WTC11 (cell line): Measurements from ENCODE around the gene ABITRAM.
"Not testable (repeated sequence)": the region's sequence is repeated elsewhere in the genome, so short reads cannot be mapped to it uniquely, and the experiment has no call there.

Experiments used
- CTCF ChIP-seq: fragments of 200-600 bp; IDR thresholded peaks from 2 replicates; pipeline ENCODE4 v1.8.0; 2022; ENCODE audit warnings: antibody characterized with exemption
- IRF2 ChIP-seq: sonication (generic); formaldehyde crosslinking; IDR thresholded peaks from 2 replicates; pipeline ENCODE4 v1.8.0; 2022; ENCODE audit warnings: low read depth, missing genetic modification reagents, borderline replicate concordance
- JUN ChIP-seq: sonication (generic); formaldehyde crosslinking; IDR thresholded peaks from 2 replicates; pipeline ENCODE4 v1.8.0; 2023; ENCODE audit warnings: mild to moderate bottlenecking, missing genetic modification reagents
- MAX ChIP-seq: sonication (generic); formaldehyde crosslinking; IDR thresholded peaks from 2 replicates; pipeline ENCODE4 v1.8.0; 2022; ENCODE audit warnings: mild to moderate bottlenecking, missing genetic modification reagents
- NFYB ChIP-seq: sonication (generic); formaldehyde crosslinking; conservative IDR thresholded peaks from 2 replicates; pipeline ENCODE4 v1.8.0; 2022; ENCODE audit warnings: low read depth, missing genetic modification reagents
- NR2C2 ChIP-seq: sonication (generic); formaldehyde crosslinking; IDR thresholded peaks from 2 replicates; pipeline ENCODE4 v1.8.0; 2022; ENCODE audit warnings: mild to moderate bottlenecking, missing genetic modification reagents
- USF1 ChIP-seq: sonication (generic); formaldehyde crosslinking; IDR thresholded peaks from 2 replicates; pipeline ENCODE4 v1.8.0; 2022; ENCODE audit warnings: mild to moderate bottlenecking, missing genetic modification reagents
- ZNF232 ChIP-seq: sonication (generic); formaldehyde crosslinking; IDR thresholded peaks from 2 replicates; pipeline ENCODE4 v1.8.0; 2022; ENCODE audit warnings: mild to moderate bottlenecking, missing genetic modification reagents

GRCh38 chr9:108886594-108887271 lies 47.5 kb upstream of the ABITRAM start:
- not testable (repeated sequence) for TF ChIP-seq NR2C2 (CRISPR knock-in tag); ZNF232 (CRISPR knock-in tag); CTCF; IRF2 (CRISPR knock-in tag); NFYB (CRISPR knock-in tag); USF1 (CRISPR knock-in tag); MAX (CRISPR knock-in tag); JUN (CRISPR knock-in tag)
